Spleen (tissue), 7 donors: ENCODE measurements around the gene ACP4.
"Not testable (repeated sequence)": the region's sequence is repeated elsewhere in the genome, so short reads cannot be mapped to it uniquely, and the experiment has no call there.

Experiments used
- CTCF ChIP-seq, 11 experiments: fragments of 200-600 bp in 7 of 11; fragments of 450-650 bp in 4 of 11; sonication (generic) in 4 of 11; IDR thresholded peaks in 8 of 11; conservative IDR thresholded peaks in 3 of 11; 1 replicate in 7 of 11; 2 replicates in 4 of 11; pipeline versions ENCODE4 v1.4.0 to v1.8.0; 2016 to 2021; ENCODE audit warnings: antibody characterized with exemption in 11 of 11, inconsistent platforms in 4 of 11, mild to moderate bottlenecking in 1 of 11
- POLR2A ChIP-seq, 3 donors: fragments of 450-650 bp; IDR thresholded peaks; one replicate each; pipeline ENCODE4 v1.5.1; 2017; ENCODE audit warnings: antibody characterized with exemption in 3 of 3, mild to moderate bottlenecking in 1 of 3
- donor health status: DM: no; HTN: no; CAD: no; lungs with moderate emphysema.
- donor health status: DM: no; HTN: no; CAD: no.
- donor health status: DM: no; HTN: no; CAD: no.

GRCh38 chr19:50763521-50763920 lies 26.7 kb upstream of the ACP4 start:
- not testable (repeated sequence) for TF ChIP-seq POLR2A (IDR thresholded peaks at IDR 0.05); CTCF (IDR thresholded peaks at IDR 0.05 in 8 of 11, conservative IDR thresholded peaks at IDR 0.05 in 3 of 11)
